Neuronal stem cell (in vitro differentiated cells): ENCODE measurements around the gene ANKRA2.

Source experiments
- DNase-seq: peaks from one replicate; pipeline ENCODE4 v3.0.0-alpha.2; 2013; ENCODE audit warnings: low spot score
- H2AFZ ChIP-seq: one replicate; pipeline ENCODE4 v1.6.1; 2013; ENCODE audit warnings: mild to moderate bottlenecking, low read length, inconsistent platforms
- H2AK5ac ChIP-seq: 2 replicates; pipeline ENCODE4 v1.6.1; 2013; ENCODE audit warnings: low read depth, mild to moderate bottlenecking, inconsistent platforms, low read length, moderate library complexity, mixed read lengths
- H2BK120ac ChIP-seq: 2 replicates; pipeline ENCODE4 v1.6.1; 2013; ENCODE audit warnings: low read depth, mild to moderate bottlenecking, inconsistent platforms, low read length, moderate library complexity, mixed read lengths
- H2BK12ac ChIP-seq: one replicate; pipeline ENCODE4 v1.6.1; 2013; ENCODE audit warnings: low read length, inconsistent platforms
- H2BK15ac ChIP-seq: 2 replicates; pipeline ENCODE4 v1.6.1; 2013; ENCODE audit warnings: mild to moderate bottlenecking, low read length, inconsistent platforms, mixed read lengths
- H2BK5ac ChIP-seq: one replicate; pipeline ENCODE4 v1.6.1; 2013; ENCODE audit warnings: inconsistent platforms, mild to moderate bottlenecking, low read length, moderate library complexity
- H3K14ac ChIP-seq: one replicate; pipeline ENCODE4 v1.6.1; 2013; ENCODE audit warnings: low read length, inconsistent platforms
- H3K18ac ChIP-seq: 2 replicates; pipeline ENCODE4 v1.6.1; 2013; ENCODE audit warnings: low read length, inconsistent platforms
- H3K23ac ChIP-seq: 2 replicates; pipeline ENCODE4 v1.6.1; 2013; ENCODE audit warnings: low read depth, mild to moderate bottlenecking, mixed read lengths, low read length, inconsistent platforms; ENCODE audit not compliant: poor library complexity
- H3K27ac ChIP-seq: replicated peaks from 3 replicates; pipeline ENCODE4 v1.5.1; 2013; ENCODE audit warnings: low read length, inconsistent platforms
- H3K27me3 ChIP-seq, 3 experiments: 2 replicates each; pipeline ENCODE4 v1.6.1; 2013; ENCODE audit warnings: low read length in 3 of 3, mild to moderate bottlenecking in 2 of 3, inconsistent platforms in 1 of 3, low read depth in 1 of 3, mixed read lengths in 1 of 3, moderate library complexity in 1 of 3; ENCODE audit not compliant: control insufficient read depth in 3 of 3, insufficient read depth in 3 of 3
- H3K36me3 ChIP-seq, 2 donors: replicated peaks in 1 of 2; 2 replicates each; pipeline ENCODE4 v1.6.1; 2013; ENCODE audit warnings: low read length in 2 of 2; ENCODE audit not compliant: control insufficient read depth in 2 of 2, insufficient read depth in 2 of 2
- H3K4ac ChIP-seq: 2 replicates; pipeline ENCODE4 v1.6.1; 2013; ENCODE audit warnings: inconsistent platforms, mild to moderate bottlenecking, low read length, moderate library complexity
- H3K4me1 ChIP-seq, 2 donors: 1 replicate in 1 of 2; 2 replicates in 1 of 2; pipeline ENCODE4 v1.6.1; 2013; ENCODE audit warnings: low read length in 2 of 2, low read depth in 1 of 2; ENCODE audit not compliant: control insufficient read depth in 2 of 2, insufficient read depth in 1 of 2
- H3K4me2 ChIP-seq: one replicate; pipeline ENCODE4 v1.6.1; 2013; ENCODE audit warnings: mild to moderate bottlenecking, low read length, inconsistent platforms; ENCODE audit not compliant: insufficient read depth, poor library complexity, severe bottlenecking
- H3K4me3 ChIP-seq, 2 donors: 2 replicates each; pipeline ENCODE4 v1.5.1; 2013; ENCODE audit warnings: low read length in 2 of 2, mild to moderate bottlenecking in 2 of 2, inconsistent platforms in 1 of 2, moderate library complexity in 1 of 2
- H3K79me1 ChIP-seq: one replicate; pipeline ENCODE4 v1.6.1; 2013; ENCODE audit warnings: low read depth, mild to moderate bottlenecking, inconsistent platforms, low read length, moderate library complexity
- H3K9ac ChIP-seq: one replicate; pipeline ENCODE4 v1.6.1; 2013; ENCODE audit warnings: mild to moderate bottlenecking, low read depth, low read length, inconsistent platforms; ENCODE audit not compliant: poor library complexity
- H3K9me3 ChIP-seq, 2 donors: replicated peaks in 1 of 2; 2 replicates each; pipeline versions ENCODE3 to v1.6.1; 2013; ENCODE audit warnings: low read length in 2 of 2, mild to moderate bottlenecking in 2 of 2, inconsistent platforms in 1 of 2, low read depth in 1 of 2, mixed read lengths in 1 of 2, moderate library complexity in 1 of 2; ENCODE audit not compliant: control insufficient read depth in 2 of 2, insufficient read depth in 1 of 2
- H4K8ac ChIP-seq: one replicate; pipeline ENCODE4 v1.6.1; 2013; ENCODE audit warnings: low read depth, mild to moderate bottlenecking, inconsistent platforms, low read length, moderate library complexity
- H4K91ac ChIP-seq: one replicate; pipeline ENCODE4 v1.6.1; 2013; ENCODE audit warnings: low read length, low read depth, mild to moderate bottlenecking, inconsistent platforms; ENCODE audit not compliant: poor library complexity
- WGBS, 2 donors: extraction: QIAGEN DNeasy Blood & Tissue Kit; methylation state at CpG; one replicate each; pipeline ENCODE4 v1.1.7; 2013; ENCODE audit warnings: missing lambda C conversion rate in 2 of 2, mixed read lengths in 1 of 2; ENCODE audit not compliant: insufficient read length in 2 of 2, insufficient replicate concordance in 1 of 2; ENCODE audit errors: extremely low coverage in 2 of 2; 5-methylcytosine and 5-hydroxymethylcytosine counted together

The ANKRA2 gene

DNA sequence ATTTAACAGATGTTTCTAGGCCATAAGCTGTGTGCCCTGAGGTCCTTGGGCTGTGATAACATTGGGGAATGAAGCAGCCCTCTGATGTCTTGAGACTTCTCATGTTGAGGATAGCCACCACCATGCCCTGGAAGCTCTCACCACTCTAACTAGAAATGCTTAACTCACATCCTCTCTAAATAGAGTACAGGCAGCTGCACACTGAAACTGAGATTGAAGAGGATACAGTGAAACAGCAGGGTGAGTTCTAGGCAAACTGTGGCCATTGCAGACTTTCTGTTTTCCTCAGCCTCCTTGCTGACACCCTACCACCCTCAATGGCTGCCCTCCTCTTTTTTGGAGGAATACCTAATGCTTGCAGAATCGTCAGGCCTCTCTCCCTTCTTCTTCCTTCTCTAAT, 22.5 kb upstream of the ANKRA2 start:
- Histone ChIP-seq H2BK15ac (no peak overlapping the region), H3K4me3 (no peak overlapping the region), H3K79me1 (no peaks in the 10 kb centered on the region), H4K8ac (no peak overlapping the region), H2BK5ac (no peak overlapping the region), H2BK12ac (no peak overlapping the region), H2BK120ac (no peak overlapping the region), H3K14ac (no peak overlapping the region), H2AFZ (no peak overlapping the region), H3K4ac (no peak overlapping the region), H4K91ac (no peak overlapping the region), H3K4me2 (no peak overlapping the region), H3K23ac (no peak overlapping the region), H3K27me3 (no peaks in the 10 kb centered on the region), H3K4me1 (no peaks in the 10 kb centered on the region), H3K9me3 (no peaks in the 10 kb centered on the region), H3K18ac (no peak overlapping the region), H3K27ac (no peak overlapping the region), H2AK5ac (no peak overlapping the region), H3K36me3 (peaks cover 0 to 6% of the 10 kb centered on the region in 2 donors), H3K9ac (no peak overlapping the region)
- DNase-seq: no peak
- WGBS, 2 donors: no CpG with 5 or more reads among the region's 1 CpG

DNA sequence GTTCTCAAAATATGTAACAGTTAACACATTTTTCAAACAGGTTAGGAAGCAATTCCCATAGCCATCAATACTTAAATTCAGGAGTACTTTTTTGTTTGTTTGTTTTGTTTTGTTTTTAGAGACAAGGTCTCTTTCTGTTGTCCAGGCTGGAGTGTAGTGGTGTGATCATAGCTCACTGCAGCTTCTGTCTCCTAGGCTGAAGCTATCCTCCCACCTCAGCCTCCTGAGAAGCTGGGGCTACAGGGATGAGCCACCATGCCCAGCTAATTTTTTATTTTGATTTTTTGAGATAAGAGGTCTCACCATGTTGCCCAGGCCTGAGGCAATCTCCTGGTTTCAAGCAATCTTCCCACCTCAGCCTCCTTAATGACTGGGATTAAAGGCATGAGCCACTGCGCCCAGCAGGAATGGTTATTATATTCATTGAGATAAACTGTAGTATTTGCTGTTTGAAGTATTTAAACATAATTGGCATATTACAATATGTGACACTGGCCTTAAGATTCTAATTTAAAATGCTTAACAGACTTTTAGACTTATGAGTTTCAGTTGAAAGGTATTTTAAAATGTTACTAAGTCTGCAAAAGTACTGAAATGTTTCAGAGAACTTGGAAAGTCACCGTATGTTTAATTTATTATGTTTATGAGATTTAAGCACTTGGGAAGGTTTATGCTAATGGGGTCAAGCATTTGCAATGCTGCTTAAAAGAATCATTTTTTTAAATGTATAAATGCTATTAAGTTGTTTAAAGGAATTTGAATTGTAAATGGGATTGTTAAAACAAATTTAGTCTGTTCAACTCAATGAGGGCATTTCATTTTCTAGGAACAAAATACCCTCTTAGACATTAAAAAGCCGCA, 17.1 kb upstream of the ANKRA2 start:
- Histone ChIP-seq H3K4me3 (no peak overlapping the region), H3K4me2 (no peak overlapping the region), H2BK12ac (no peak overlapping the region), H3K79me1 (no peaks in the 10 kb centered on the region), H4K91ac (no peak overlapping the region), H2AFZ (no peak overlapping the region), H2BK120ac (no peak overlapping the region), H3K23ac (no peak overlapping the region), H2AK5ac (no peak overlapping the region), H3K4ac (no peak overlapping the region), H3K36me3 (peaks cover 8 to 58% of the 10 kb centered on the region in 2 donors), H3K9me3 (no peaks in the 10 kb centered on the region), H3K4me1 (no peaks in the 10 kb centered on the region), H3K27ac (no peak overlapping the region), H3K27me3 (no peaks in the 10 kb centered on the region), H3K18ac (no peak overlapping the region), H2BK15ac (no peak overlapping the region), H2BK5ac (no peak overlapping the region), H4K8ac (no peak overlapping the region), H3K9ac (no peak overlapping the region), H3K14ac (no peak overlapping the region)
- no peak for DNase-seq
- no CpG with 5 or more reads among the region's 3 CpGs for WGBS, 2 donors

DNA sequence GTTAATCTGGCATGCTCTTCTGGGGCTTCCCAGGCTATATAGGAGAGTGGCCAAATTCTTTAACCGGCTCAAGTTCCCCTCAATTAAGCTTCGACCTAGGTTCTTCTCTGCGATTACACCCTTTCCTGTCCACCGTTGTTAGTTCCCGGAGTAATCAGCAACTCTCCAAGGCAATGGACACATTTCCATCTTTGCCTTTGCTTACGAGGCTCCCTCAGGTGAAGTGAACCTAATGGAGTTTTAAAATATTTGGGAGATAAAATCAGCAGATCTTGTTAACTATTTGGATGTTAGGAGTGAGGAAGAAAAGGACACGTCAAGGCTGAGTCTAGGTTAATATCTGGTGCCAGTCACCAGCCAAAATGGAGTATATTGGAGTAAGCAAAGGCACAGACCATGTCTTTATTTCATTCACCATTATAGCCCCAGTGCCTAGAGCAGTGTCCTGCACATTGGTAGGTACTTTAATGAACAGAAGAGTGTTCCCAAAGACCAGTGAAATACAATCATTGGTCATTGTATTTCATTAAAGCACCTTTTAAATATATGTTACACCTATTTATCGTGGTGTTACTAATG, 619 bp upstream of the ANKRA2 start:
- no peak overlapping the region for H4K8ac ChIP-seq
- H2BK5ac ChIP-seq: no peak overlapping the region
- peak overlapping the region; percentile 76 for H3K23ac ChIP-seq
- no peak overlapping the region for H3K27ac ChIP-seq
- H3K14ac ChIP-seq: no peak overlapping the region
- H3K9me3 ChIP-seq: no peaks in the 10 kb centered on the region
- no peaks in the 10 kb centered on the region for H3K79me1 ChIP-seq
- H2BK12ac ChIP-seq: no peak overlapping the region
- no peak overlapping the region for H3K18ac ChIP-seq
- no peak overlapping the region for H2AK5ac ChIP-seq
- peak overlapping the region; percentile 84 for H2AFZ ChIP-seq
- peaks cover 6 to 53% of the 10 kb centered on the region in 2 donors for H3K36me3 ChIP-seq
- H4K91ac ChIP-seq: no peak overlapping the region
- no peak overlapping the region for H3K4ac ChIP-seq
- peak overlapping the region; percentile 69 for H3K4me2 ChIP-seq
- H3K4me3 ChIP-seq: peak overlapping the region; percentile 64 to 89
- DNase-seq: no peak
- no peak overlapping the region for H2BK15ac ChIP-seq
- H3K9ac ChIP-seq: peak overlapping the region; percentile 64
- H3K27me3 ChIP-seq: no peaks in the 10 kb centered on the region
- no peak overlapping the region for H2BK120ac ChIP-seq
- peaks cover 2 to 7% of the 10 kb centered on the region in 2 donors for H3K4me1 ChIP-seq
- WGBS, 2 donors: no CpG with 5 or more reads among the region's 8 CpGs

DNA sequence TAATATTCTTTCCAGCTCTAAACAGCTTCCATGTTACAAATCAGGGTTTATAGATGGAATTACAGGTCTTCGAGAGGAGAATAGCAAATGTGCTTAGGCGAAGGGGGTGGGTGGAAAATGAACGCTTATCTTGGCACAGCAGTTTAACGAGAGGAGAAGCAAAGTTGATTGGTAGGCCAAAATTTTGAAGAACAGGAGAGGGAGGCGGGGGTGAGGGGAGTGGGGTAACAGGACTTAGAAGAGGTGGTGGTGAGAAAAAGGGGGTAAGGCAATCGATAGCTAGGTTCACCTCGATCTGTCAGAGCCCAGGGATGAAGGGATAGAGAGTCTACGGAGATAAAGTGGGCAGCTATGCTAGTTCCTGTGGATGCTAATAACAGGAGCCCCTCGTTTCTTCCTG, 764 bp downstream of the ANKRA2 start:
- H2BK120ac ChIP-seq: no peak overlapping the region
- H3K4me3 ChIP-seq: peak overlapping the region; percentile 64 to 83
- no peak overlapping the region for H3K23ac ChIP-seq
- H3K14ac ChIP-seq: no peak overlapping the region
- H2BK5ac ChIP-seq: no peak overlapping the region
- H3K4me2 ChIP-seq: peak overlapping the region; percentile 63
- H3K9ac ChIP-seq: peak overlapping the region; percentile 86
- no peak for DNase-seq
- no peak overlapping the region for H4K8ac ChIP-seq
- no peaks in the 10 kb centered on the region for H3K9me3 ChIP-seq
- H3K79me1 ChIP-seq: no peaks in the 10 kb centered on the region
- H4K91ac ChIP-seq: no peak overlapping the region
- H3K18ac ChIP-seq: no peak overlapping the region
- peaks cover 2 to 7% of the 10 kb centered on the region in 2 donors for H3K4me1 ChIP-seq
- H2AK5ac ChIP-seq: no peak overlapping the region
- peak overlapping the region; percentile 24 for H3K27ac ChIP-seq
- H3K27me3 ChIP-seq: no peaks in the 10 kb centered on the region
- no CpG with 5 or more reads among the region's 9 CpGs for WGBS, 2 donors
- peak overlapping the region; percentile 84 for H2AFZ ChIP-seq
- H2BK15ac ChIP-seq: no peak overlapping the region
- H3K4ac ChIP-seq: no peak overlapping the region
- H3K36me3 ChIP-seq: peaks cover 7 to 53% of the 10 kb centered on the region in 2 donors
- no peak overlapping the region for H2BK12ac ChIP-seq
